H9 (cell line): Measurements from ENCODE around the gene COG8. TPM values are rescaled to one million over a fixed set of nuclear protein-coding genes. Genes with fewer than 3 reads are reported as not detected.

Experiments
- DNase-seq: peaks from one replicate; pipeline ENCODE4 v3.0.0-alpha.2; 2017
- H2AFZ ChIP-seq: one replicate; pipeline ENCODE4 v1.6.1; 2013; ENCODE audit warnings: mild to moderate bottlenecking, low read length, control low read depth, moderate library complexity
- H2AK5ac ChIP-seq: 2 replicates; pipeline ENCODE4 v1.6.1; 2013; ENCODE audit warnings: low read length, control low read depth, mixed read lengths; ENCODE audit not compliant: insufficient read length
- H2BK120ac ChIP-seq: one replicate; pipeline ENCODE4 v1.6.1; 2013; ENCODE audit warnings: low read depth, mild to moderate bottlenecking, low read length, control low read depth, inconsistent platforms; ENCODE audit not compliant: poor library complexity, severe bottlenecking
- H2BK12ac ChIP-seq: 2 replicates; pipeline ENCODE4 v1.6.1; 2013; ENCODE audit warnings: low read length, control low read depth, mixed read lengths, low read depth; ENCODE audit not compliant: insufficient read length
- H2BK15ac ChIP-seq: 2 replicates; pipeline ENCODE4 v1.6.1; 2013; ENCODE audit warnings: low read depth, low read length, control low read depth
- H2BK20ac ChIP-seq: one replicate; pipeline ENCODE4 v1.6.1; 2013; ENCODE audit warnings: low read depth, mild to moderate bottlenecking, low read length, control low read depth, inconsistent platforms; ENCODE audit not compliant: poor library complexity, severe bottlenecking
- H2BK5ac ChIP-seq: 2 replicates; pipeline ENCODE4 v1.6.1; 2013; ENCODE audit warnings: low read length, control low read depth, mixed read lengths; ENCODE audit not compliant: insufficient read length
- H3K14ac ChIP-seq: 2 replicates; pipeline ENCODE4 v1.6.1; 2013; ENCODE audit warnings: low read length, control low read depth; ENCODE audit not compliant: insufficient read depth
- H3K18ac ChIP-seq: 2 replicates; pipeline ENCODE4 v1.6.1; 2013; ENCODE audit warnings: low read depth, mild to moderate bottlenecking, mixed read lengths, low read length, control low read depth; ENCODE audit not compliant: insufficient read length
- H3K23ac ChIP-seq: 2 replicates; pipeline ENCODE4 v1.6.1; 2013; ENCODE audit warnings: low read length, control low read depth, mixed read lengths, low read depth; ENCODE audit not compliant: insufficient read length
- H3K23me2 ChIP-seq: 2 replicates; pipeline ENCODE4 v1.6.1; 2013; ENCODE audit warnings: low read depth, mild to moderate bottlenecking, mixed read lengths, low read length, control low read depth; ENCODE audit not compliant: insufficient read length, poor library complexity, severe bottlenecking
- H3K27ac ChIP-seq: 2 replicates; pipeline ENCODE4 v1.5.1; 2013; ENCODE audit warnings: low read length, control low read depth, mixed read lengths, low read depth; ENCODE audit not compliant: insufficient read length
- H3K27me3 ChIP-seq: 2 replicates; pipeline ENCODE4 v1.6.1; 2013; ENCODE audit warnings: low read length, control low read depth, inconsistent platforms; ENCODE audit not compliant: insufficient read depth
- H3K4ac ChIP-seq: 2 replicates; pipeline ENCODE4 v1.6.1; 2013; ENCODE audit warnings: low read depth, mild to moderate bottlenecking, control low read depth, inconsistent platforms, low read length, moderate library complexity
- H3K4me1 ChIP-seq: 2 replicates; pipeline ENCODE4 v1.6.1; 2013; ENCODE audit warnings: low read length, control low read depth, inconsistent platforms; ENCODE audit not compliant: insufficient read depth
- H3K4me2 ChIP-seq: 2 replicates; pipeline ENCODE4 v1.6.1; 2013; ENCODE audit warnings: low read length, control low read depth, mixed read lengths; ENCODE audit not compliant: insufficient read length, insufficient read depth
- H3K56ac ChIP-seq: 2 replicates; pipeline ENCODE4 v1.6.1; 2013; ENCODE audit warnings: low read depth, mild to moderate bottlenecking, mixed read lengths, low read length, control low read depth; ENCODE audit not compliant: insufficient read length
- H3K79me1 ChIP-seq: 2 replicates; pipeline ENCODE4 v1.6.1; 2013; ENCODE audit warnings: low read depth, mild to moderate bottlenecking, moderate library complexity, low read length, control low read depth, inconsistent platforms; ENCODE audit not compliant: insufficient read depth, poor library complexity, severe bottlenecking
- H3K79me2 ChIP-seq: 2 replicates; pipeline ENCODE4 v1.6.1; 2013; ENCODE audit warnings: low read length, control low read depth, inconsistent platforms; ENCODE audit not compliant: insufficient read depth
- H3K9ac ChIP-seq: 2 replicates; pipeline ENCODE4 v1.6.1; 2013; ENCODE audit warnings: low read length, control low read depth, mixed read lengths; ENCODE audit not compliant: insufficient read length; ENCODE audit errors: extremely low read depth
- H3K9me3 ChIP-seq: one replicate; pipeline ENCODE4 v1.6.1; 2013; ENCODE audit warnings: low read depth, low read length, inconsistent platforms; ENCODE audit not compliant: control insufficient read depth
- H3T11ph ChIP-seq: one replicate; pipeline ENCODE4 v1.6.1; 2013; ENCODE audit warnings: mild to moderate bottlenecking, low read length, control low read depth, inconsistent platforms
- H4K20me1 ChIP-seq: one replicate; pipeline ENCODE4 v1.6.1; 2013; ENCODE audit not compliant: control insufficient read depth, insufficient read length, insufficient read depth
- H4K5ac ChIP-seq: 2 replicates; pipeline ENCODE4 v1.6.1; 2013; ENCODE audit warnings: low read depth, mild to moderate bottlenecking, mixed read lengths, low read length, control low read depth; ENCODE audit not compliant: insufficient read length
- H4K8ac ChIP-seq: replicated peaks from 2 replicates; pipeline ENCODE4 v1.6.1; 2013; ENCODE audit warnings: low read length, control low read depth, mixed read lengths, low read depth; ENCODE audit not compliant: insufficient read length
- H4K91ac ChIP-seq: 2 replicates; pipeline ENCODE4 v1.6.1; 2013; ENCODE audit warnings: low read depth, mild to moderate bottlenecking, moderate library complexity, mixed read lengths, low read length, control low read depth; ENCODE audit not compliant: insufficient read length
- H3K27ac Mint-ChIP-seq, 3 experiments: 2 replicates in 2 of 3; 3 replicates in 1 of 3; pipeline ENCODE4 v1.8.0; 2020 to 2021; ENCODE audit warnings: mixed read lengths in 3 of 3, mild to moderate bottlenecking in 1 of 3, moderate library complexity in 1 of 3
- H3K27me3 Mint-ChIP-seq: 2 replicates; pipeline ENCODE4 v1.8.0; 2021; ENCODE audit warnings: low read depth, mild to moderate bottlenecking, moderate library complexity, mixed read lengths
- H3K36me3 Mint-ChIP-seq, 3 experiments: 2 replicates in 2 of 3; 3 replicates in 1 of 3; pipeline ENCODE4 v1.8.0; 2020 to 2021; ENCODE audit warnings: low read depth in 3 of 3, mixed read lengths in 3 of 3; ENCODE audit not compliant: insufficient read depth in 1 of 3
- H3K4me1 Mint-ChIP-seq, 2 experiments: 2 replicates each; pipeline ENCODE4 v1.8.0; 2020; ENCODE audit warnings: mixed read lengths in 2 of 2
- H3K4me3 Mint-ChIP-seq, 2 experiments: 2 replicates in 1 of 2; 3 replicates in 1 of 2; pipeline ENCODE4 v1.8.0; 2020 to 2021; ENCODE audit warnings: mild to moderate bottlenecking in 2 of 2, mixed read lengths in 2 of 2, moderate library complexity in 1 of 2
- H3K9me3 Mint-ChIP-seq, 2 experiments: 2 replicates in 1 of 2; 3 replicates in 1 of 2; pipeline ENCODE4 v1.8.0; 2020; ENCODE audit warnings: mild to moderate bottlenecking in 2 of 2, mixed read lengths in 2 of 2, moderate library complexity in 1 of 2
- WGBS: extraction: QIAGEN DNeasy Blood & Tissue Kit; methylation state at CpG from one replicate; pipeline ENCODE4 v1.1.7; 2013; ENCODE audit warnings: missing lambda C conversion rate, low lambda C conversion rate, mixed read lengths; ENCODE audit not compliant: insufficient read length; ENCODE audit errors: extremely low coverage; 5-methylcytosine and 5-hydroxymethylcytosine counted together
- total RNA-seq: library from RNA; stranded (reverse); gene quantifications from 2 replicates; pipeline ENCODE4 v1.2.1, GENCODE V29; 2021
- TF ChIP-seq, protein P1 (sequence below): fragments of 200-600 bp; sonication (generic); conservative IDR thresholded peaks from 3 replicates; pipeline ENCODE4 v1.8.0; 2021; ENCODE audit warnings: antibody characterized with exemption, mild to moderate bottlenecking

The COG8 gene
- total RNA-seq, 1 experiment from 2014 or later = 52.3 TPM

DNA sequence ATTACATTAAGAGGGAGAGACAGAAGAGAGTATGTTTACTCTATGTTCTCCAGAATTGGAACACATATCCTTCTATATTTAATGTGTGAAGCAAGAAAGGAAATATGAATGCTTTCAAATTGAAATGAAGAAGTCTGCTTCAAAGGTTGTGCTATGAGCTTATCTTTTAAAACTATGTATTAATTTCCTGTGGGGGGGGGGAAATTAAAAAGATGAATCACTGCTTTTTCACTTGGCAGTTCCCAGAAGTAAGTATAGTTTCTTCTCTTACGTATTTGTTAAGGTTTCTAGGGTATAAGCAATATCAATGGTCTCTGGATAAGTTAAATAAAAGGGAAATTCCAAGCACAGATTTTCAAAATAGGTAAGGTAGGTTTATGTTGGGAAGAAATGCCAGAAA is 39.4 kb upstream of the COG8 start:
- H3K27ac ChIP-seq = no peak overlapping the region
- H3K27me3 ChIP-seq = no peaks in the 10 kb centered on the region
- Mint-ChIP-seq H3K27ac (no peak overlapping the region), H3K27me3 (no peaks in the 10 kb centered on the region), H3K4me3 (no peak overlapping the region), H3K36me3 (peaks cover 34 to 63% (median 58%) of the 10 kb centered on the region in 3 experiments), H3K9me3 (no peaks in the 10 kb centered on the region), H3K4me1 (no peaks in the 10 kb centered on the region)
- no peak overlapping the region for H2BK20ac ChIP-seq
- H3K23ac ChIP-seq = no peak overlapping the region
- H3K79me2 ChIP-seq = 0 out of 2 replicates have a peak, but pooled peaks cover 2% of the 10 kb centered on the region
- H3K4me1 ChIP-seq = no peaks in the 10 kb centered on the region
- WGBS = no CpG with 5 or more reads among the region's 1 CpG
- H2AFZ ChIP-seq = no peak overlapping the region
- H2BK12ac ChIP-seq = no peak overlapping the region
- H3K18ac ChIP-seq = no peak overlapping the region
- no peak overlapping the region for H2BK5ac ChIP-seq
- no peak overlapping the region for H2AK5ac ChIP-seq
- no peak overlapping the region for H3K4ac ChIP-seq
- no peaks in the 10 kb centered on the region for H4K20me1 ChIP-seq
- H3K79me1 ChIP-seq = peaks cover 4% of the 10 kb centered on the region
- no peaks in the 10 kb centered on the region for H3K9me3 ChIP-seq
- TF ChIP-seq, protein P1, sequence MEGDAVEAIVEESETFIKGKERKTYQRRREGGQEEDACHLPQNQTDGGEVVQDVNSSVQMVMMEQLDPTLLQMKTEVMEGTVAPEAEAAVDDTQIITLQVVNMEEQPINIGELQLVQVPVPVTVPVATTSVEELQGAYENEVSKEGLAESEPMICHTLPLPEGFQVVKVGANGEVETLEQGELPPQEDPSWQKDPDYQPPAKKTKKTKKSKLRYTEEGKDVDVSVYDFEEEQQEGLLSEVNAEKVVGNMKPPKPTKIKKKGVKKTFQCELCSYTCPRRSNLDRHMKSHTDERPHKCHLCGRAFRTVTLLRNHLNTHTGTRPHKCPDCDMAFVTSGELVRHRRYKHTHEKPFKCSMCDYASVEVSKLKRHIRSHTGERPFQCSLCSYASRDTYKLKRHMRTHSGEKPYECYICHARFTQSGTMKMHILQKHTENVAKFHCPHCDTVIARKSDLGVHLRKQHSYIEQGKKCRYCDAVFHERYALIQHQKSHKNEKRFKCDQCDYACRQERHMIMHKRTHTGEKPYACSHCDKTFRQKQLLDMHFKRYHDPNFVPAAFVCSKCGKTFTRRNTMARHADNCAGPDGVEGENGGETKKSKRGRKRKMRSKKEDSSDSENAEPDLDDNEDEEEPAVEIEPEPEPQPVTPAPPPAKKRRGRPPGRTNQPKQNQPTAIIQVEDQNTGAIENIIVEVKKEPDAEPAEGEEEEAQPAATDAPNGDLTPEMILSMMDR = no peak
- no peak overlapping the region for H3T11ph ChIP-seq
- no peak overlapping the region for H3K56ac ChIP-seq
- no peak for DNase-seq
- no peak overlapping the region for H3K9ac ChIP-seq
- no peaks in the 10 kb centered on the region for H3K23me2 ChIP-seq
- no peak overlapping the region for H2BK120ac ChIP-seq
- no peak overlapping the region for H4K91ac ChIP-seq
- H3K14ac ChIP-seq = no peak overlapping the region
- no peak overlapping the region for H4K5ac ChIP-seq
- H3K4me2 ChIP-seq = no peak overlapping the region
- no peak overlapping the region for H4K8ac ChIP-seq
- H2BK15ac ChIP-seq = no peak overlapping the region
